Type B pancreatic cell (in vitro differentiated cells): ENCODE results near the gene PDE2A. TPM values are rescaled to one million over a fixed set of nuclear protein-coding genes. Genes with fewer than 3 reads are reported as not detected.

Experiments used
- DNase-seq: peaks from one replicate; pipeline ENCODE4 v3.0.0; 2021; ENCODE audit warnings: mixed read lengths; ENCODE audit not compliant: unreplicated experiment; ENCODE audit errors: extremely low spot score
- H3K27ac Mint-ChIP-seq: 2 replicates; pipeline ENCODE4 v1.8.0; 2021; ENCODE audit warnings: mild to moderate bottlenecking, mixed read lengths
- H3K27me3 Mint-ChIP-seq: 2 replicates; pipeline ENCODE4 v1.8.0; 2021; ENCODE audit warnings: mixed read lengths
- H3K36me3 Mint-ChIP-seq: 2 replicates; pipeline ENCODE4 v1.8.0; 2021; ENCODE audit warnings: mixed read lengths
- H3K4me1 Mint-ChIP-seq: one replicate; pipeline ENCODE4 v1.8.0; 2021; ENCODE audit warnings: mixed read lengths; ENCODE audit not compliant: unreplicated experiment
- H3K4me3 Mint-ChIP-seq: 2 replicates; pipeline ENCODE4 v1.8.0; 2021; ENCODE audit warnings: mild to moderate bottlenecking, mixed read lengths
- H3K9me3 Mint-ChIP-seq: 2 replicates; pipeline ENCODE4 v1.8.0; 2021; ENCODE audit warnings: mixed read lengths
- total RNA-seq: library from RNA; stranded (reverse); gene quantifications from 2 replicates; pipeline ENCODE4 v1.2.1, GENCODE V29; 2021; ENCODE audit warnings: low replicate concordance
- TF ChIP-seq, protein P1 (sequence below): fragments of 200-600 bp; sonication (generic); conservative IDR thresholded peaks from 2 replicates; pipeline ENCODE4 v1.5.0; 2021; ENCODE audit warnings: antibody characterized with exemption, mild to moderate bottlenecking

The PDE2A gene
- total RNA-seq, 1 donor from 2014 or later = 2.8 TPM

DNA sequence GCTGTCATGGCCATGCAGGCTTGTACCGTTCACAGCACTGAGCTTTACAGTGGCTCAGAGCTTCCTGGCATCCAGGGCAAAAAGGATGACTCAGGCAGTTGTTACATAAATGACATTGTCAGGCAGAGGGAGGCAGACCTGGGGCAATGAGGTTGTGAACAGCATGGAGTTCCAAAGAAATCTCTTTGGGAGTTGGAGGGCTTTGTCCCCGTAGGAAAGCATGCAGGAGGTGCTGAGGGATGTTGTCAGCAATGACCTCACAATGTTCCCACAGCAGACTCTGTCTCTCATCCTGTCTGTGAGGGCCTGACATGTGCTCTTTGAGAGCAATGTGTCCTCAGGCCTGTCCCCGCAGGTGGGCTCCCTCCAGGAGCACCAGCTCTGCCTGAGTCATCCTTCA is 25.9 kb upstream of the PDE2A start:
- no peak for DNase-seq
- Mint-ChIP-seq H3K4me3 (no peak overlapping the region), H3K9me3 (no peaks in the 10 kb centered on the region), H3K36me3 (peaks cover 24% of the 10 kb centered on the region), H3K27me3 (no peaks in the 10 kb centered on the region), H3K4me1 (peaks cover 19% of the 10 kb centered on the region), H3K27ac (no peak overlapping the region)
- TF ChIP-seq, protein P1, sequence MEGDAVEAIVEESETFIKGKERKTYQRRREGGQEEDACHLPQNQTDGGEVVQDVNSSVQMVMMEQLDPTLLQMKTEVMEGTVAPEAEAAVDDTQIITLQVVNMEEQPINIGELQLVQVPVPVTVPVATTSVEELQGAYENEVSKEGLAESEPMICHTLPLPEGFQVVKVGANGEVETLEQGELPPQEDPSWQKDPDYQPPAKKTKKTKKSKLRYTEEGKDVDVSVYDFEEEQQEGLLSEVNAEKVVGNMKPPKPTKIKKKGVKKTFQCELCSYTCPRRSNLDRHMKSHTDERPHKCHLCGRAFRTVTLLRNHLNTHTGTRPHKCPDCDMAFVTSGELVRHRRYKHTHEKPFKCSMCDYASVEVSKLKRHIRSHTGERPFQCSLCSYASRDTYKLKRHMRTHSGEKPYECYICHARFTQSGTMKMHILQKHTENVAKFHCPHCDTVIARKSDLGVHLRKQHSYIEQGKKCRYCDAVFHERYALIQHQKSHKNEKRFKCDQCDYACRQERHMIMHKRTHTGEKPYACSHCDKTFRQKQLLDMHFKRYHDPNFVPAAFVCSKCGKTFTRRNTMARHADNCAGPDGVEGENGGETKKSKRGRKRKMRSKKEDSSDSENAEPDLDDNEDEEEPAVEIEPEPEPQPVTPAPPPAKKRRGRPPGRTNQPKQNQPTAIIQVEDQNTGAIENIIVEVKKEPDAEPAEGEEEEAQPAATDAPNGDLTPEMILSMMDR = no peak

DNA sequence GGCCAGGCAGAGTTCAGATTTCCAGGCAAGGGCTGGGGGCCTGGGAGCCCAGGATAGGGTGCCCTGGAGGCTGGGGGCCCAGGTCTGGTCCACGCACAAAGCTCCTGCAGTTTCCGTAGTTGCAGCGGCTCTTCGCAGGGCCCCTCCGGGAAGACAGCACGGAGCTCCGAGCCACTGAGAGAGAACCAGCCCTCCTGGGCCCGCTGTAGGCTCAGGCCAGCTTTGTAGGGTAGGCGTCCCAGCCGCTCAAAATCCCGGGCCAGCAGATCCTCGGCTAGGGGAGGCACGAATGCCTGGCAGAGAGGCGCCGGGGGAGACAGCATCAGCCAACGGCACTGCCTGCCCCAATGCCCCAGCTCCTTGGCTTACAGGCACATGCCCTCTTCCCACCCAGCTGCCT is 23.6 kb upstream of the PDE2A start:
- TF ChIP-seq, protein P1 = no peak
- Mint-ChIP-seq H3K36me3 (peaks cover 33% of the 10 kb centered on the region), H3K9me3 (no peaks in the 10 kb centered on the region), H3K27ac (no peak overlapping the region), H3K4me1 (peaks cover 5% of the 10 kb centered on the region), H3K27me3 (no peaks in the 10 kb centered on the region), H3K4me3 (no peak overlapping the region)
- DNase-seq = no peak

DNA sequence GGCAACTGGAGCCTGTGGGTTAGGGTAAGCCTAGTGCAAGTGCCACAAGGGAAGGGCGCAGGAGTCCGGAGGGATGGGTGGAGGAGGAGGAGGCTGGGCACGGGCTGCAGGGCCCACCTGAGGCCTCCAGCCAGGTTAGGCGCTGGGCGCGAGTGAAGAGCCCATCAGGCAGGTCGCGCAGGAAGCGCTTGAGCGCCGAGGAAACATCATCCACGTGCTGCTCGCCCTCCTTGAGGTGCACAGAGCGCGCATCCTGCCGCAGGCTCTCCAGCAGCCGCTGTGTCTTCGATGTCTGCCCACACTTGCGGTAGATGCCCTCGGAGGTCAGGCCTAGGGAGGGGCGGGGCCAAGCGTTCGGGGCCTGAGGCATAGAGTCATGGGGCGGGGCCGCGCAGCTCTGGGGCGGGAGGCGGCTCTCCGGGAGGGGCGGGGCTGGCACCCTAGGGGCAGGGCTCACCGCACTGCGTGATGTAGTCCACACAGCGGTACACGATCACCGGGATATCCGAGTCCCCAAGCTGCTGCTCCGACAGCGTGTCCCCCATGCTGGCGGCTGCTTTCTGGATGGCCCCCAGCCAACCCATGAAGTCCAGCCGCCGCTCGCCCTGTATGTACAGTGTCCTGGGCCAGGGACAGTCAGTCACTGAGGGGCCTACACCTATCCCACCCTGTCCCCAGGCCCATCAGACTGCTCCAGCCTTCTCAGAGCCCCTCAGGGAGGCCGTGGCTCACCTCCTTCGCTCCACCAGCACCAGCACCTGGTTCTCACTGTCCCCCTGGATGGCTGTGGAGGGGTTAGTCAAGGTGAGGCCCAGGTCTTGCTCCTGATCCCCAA is 22.9 kb upstream of the PDE2A start:
- Mint-ChIP-seq H3K4me3 (no peak overlapping the region), H3K9me3 (no peaks in the 10 kb centered on the region), H3K27ac (no peak overlapping the region), H3K36me3 (peaks cover 33% of the 10 kb centered on the region), H3K27me3 (no peaks in the 10 kb centered on the region), H3K4me1 (no peaks in the 10 kb centered on the region)
- TF ChIP-seq, protein P1 = no peak
- no peak for DNase-seq

DNA sequence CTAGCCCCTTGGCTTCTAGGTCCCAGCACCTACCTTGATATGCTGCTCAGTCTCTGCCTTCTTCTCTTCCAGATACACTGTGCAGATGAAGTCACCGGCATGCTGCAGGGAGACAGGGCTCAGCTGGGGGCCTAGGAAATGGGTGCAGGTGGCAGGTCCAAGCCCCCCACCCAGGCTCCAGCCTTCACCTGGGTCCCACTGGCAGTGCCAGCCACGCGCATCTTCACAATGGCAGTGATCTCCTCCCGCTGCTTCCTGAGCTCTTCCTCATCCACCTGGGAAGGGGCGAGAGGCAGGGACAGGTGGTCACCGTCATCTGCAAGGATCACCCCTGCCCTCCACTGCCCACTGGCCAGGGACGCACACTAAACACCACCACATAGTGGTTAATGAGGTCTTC is 21.1 kb upstream of the PDE2A start:
- Mint-ChIP-seq H3K27ac (no peak overlapping the region), H3K4me1 (no peaks in the 10 kb centered on the region), H3K36me3 (peaks cover 24% of the 10 kb centered on the region)

DNA sequence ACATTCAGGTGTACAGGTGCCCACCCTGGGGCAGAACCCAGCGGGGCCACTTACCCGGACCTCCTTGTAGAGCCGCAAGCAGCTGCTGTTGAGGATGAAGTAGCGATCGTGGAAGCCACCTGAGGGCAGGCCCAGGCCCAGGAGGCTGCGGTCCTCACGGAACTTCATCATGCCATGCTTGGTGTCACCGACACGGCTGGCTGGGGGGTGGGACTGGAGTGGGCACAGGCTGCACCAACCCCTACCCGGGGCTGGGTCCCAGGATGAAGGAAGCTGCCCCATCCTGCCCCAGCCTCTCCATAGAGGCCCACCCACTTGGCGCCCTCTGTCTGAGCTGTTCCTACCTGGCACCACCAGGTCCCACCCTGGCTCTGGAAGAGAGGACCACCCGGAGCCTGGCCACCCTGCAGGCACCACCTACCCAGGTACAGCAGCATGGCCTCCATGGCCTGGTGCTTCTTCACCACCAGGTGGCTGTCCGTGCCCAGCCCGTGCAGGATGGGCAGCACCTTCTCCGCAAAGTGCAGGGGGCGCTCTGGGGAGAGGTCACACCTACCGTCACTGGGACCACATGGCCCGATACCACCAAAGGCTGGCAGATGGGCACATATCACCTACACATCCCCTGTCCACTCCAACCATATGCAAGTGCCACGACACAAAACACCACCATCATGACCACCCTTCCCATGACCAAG is 19.2 kb upstream of the PDE2A start:
- Mint-ChIP-seq H3K36me3 (peaks cover 17% of the 10 kb centered on the region), H3K27me3 (no peaks in the 10 kb centered on the region), H3K4me1 (no peaks in the 10 kb centered on the region), H3K4me3 (no peak overlapping the region), H3K9me3 (no peaks in the 10 kb centered on the region), H3K27ac (no peak overlapping the region)
- DNase-seq = no peak
- TF ChIP-seq, protein P1 = no peak

More for the DNA sequence above, 21.1 kb upstream of the PDE2A start:
- H3K27me3 Mint-ChIP-seq = no peaks in the 10 kb centered on the region
- DNase-seq = no peak
- H3K9me3 Mint-ChIP-seq = no peaks in the 10 kb centered on the region
- TF ChIP-seq, protein P1 = no peak
- no peak overlapping the region for H3K4me3 Mint-ChIP-seq
